Mucosa of rectum (tissue), 2 donors: ENCODE measurements around the gene CSF3R.
A peak's percentile ranks its signal among the peaks of the same experiment; 100 is the strongest.

Experiments used
- H3K27ac ChIP-seq, 2 donors: one replicate each; pipeline ENCODE4 v1.7.0; 2013; ENCODE audit warnings: inconsistent platforms in 2 of 2, low read depth in 2 of 2, low read length in 2 of 2
- H3K27me3 ChIP-seq, 2 donors: one replicate each; pipeline ENCODE4 v1.7.0; 2013; ENCODE audit warnings: low read length in 2 of 2; ENCODE audit not compliant: control insufficient read depth in 2 of 2, insufficient read depth in 2 of 2
- H3K36me3 ChIP-seq, 2 donors: one replicate each; pipeline ENCODE4 v1.7.0; 2013; ENCODE audit warnings: low read length in 2 of 2; ENCODE audit not compliant: control insufficient read depth in 2 of 2, insufficient read depth in 2 of 2
- H3K4me1 ChIP-seq, 2 donors: one replicate each; pipeline ENCODE4 v1.7.0; 2013; ENCODE audit warnings: low read length in 2 of 2, mild to moderate bottlenecking in 1 of 2; ENCODE audit not compliant: control insufficient read depth in 2 of 2, insufficient read depth in 2 of 2
- H3K4me3 ChIP-seq, 2 donors: one replicate each; pipeline ENCODE4 v1.7.0; 2013; ENCODE audit warnings: low read length in 2 of 2
- H3K9ac ChIP-seq, 2 donors: one replicate each; pipeline ENCODE4 v1.7.0; 2013; ENCODE audit warnings: low read length in 2 of 2, low read depth in 1 of 2, mild to moderate bottlenecking in 1 of 2
- H3K9me3 ChIP-seq, 2 donors: one replicate each; pipeline ENCODE4 v1.7.0; 2013; ENCODE audit warnings: low read length in 2 of 2; ENCODE audit not compliant: control insufficient read depth in 2 of 2
- donor health status: healthy.
- donor health status: Normal muscosa, but diverticular disease.

CSF3R gene

DNA sequence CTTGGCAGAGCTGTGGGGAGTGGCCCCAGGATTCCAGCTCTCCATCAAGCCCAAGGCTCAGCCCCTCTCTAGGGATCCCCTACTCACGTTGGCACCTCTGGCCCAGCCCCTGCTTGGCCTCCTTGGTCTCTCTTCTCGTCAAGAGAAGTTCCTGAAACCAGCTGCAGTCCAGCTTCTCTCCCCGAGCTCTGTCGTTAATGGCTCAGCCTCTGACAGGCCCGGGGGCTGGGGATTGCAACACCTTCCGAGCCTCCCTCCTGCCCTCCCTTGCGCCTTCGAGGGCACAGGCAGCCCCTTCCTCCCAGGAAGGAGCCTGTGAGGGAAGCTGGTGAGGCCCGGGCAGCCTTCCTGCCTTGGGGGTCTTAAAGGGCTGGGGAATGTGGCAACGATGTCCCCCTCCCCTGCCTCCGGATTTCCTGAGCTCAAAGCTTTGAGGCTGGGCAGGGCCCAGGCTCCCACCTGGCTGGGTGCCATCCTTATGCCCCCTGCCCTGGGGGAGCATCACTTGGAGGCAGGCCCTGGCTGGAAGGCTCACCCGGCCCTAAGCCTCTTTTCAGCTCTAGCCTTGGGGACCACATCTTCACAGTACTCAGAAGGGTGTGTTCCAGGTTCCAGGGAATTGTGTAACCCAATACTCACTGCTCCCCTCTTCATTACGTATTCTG, at the start of gene CSF3R:
Gene CSF3R, minus strand, starts transcription at position 190 of the 665 bp plus-strand sequence. CDS start 3,417 bp downstream, outside the sequence.
- Histone ChIP-seq H3K4me3 (peak within 1 kb of the TSS in 1 of 2 donors; percentile 31), H3K27ac (no peak within 1 kb of the TSS), H3K9ac (no peak within 1 kb of the TSS), H3K4me1 (peaks cover 0 to 3% of the 10 kb centered on the region in 2 donors), H3K9me3 (no peaks in the 10 kb centered on the region), H3K27me3 (peaks cover 2 to 3% of the 10 kb centered on the region in 2 donors), H3K36me3 (no peaks in the 10 kb centered on the region)

DNA sequence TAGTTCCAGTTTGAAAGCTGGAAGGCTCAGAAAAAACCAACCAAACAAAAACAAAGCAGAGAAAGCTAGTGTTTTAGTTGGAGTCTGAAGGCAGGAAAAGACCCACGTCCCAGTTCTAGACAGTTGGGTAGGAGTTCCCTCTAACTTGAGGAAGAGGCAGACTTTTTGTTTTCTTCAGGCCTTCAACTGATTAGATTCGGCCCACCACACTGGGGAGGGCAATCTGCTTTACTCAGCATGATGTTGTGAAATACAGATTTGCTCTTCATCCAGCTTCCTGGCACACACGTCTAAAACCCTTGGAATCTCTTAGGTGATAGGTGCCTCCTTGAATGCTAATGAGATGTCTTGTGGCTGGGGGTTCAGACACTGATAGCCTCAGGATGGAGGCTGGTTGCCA, 49.1 kb upstream of the CSF3R start:
- Histone ChIP-seq H3K9ac (no peak overlapping the region), H3K4me3 (no peak overlapping the region), H3K27ac (no peak overlapping the region), H3K9me3 (no peaks in the 10 kb centered on the region), H3K36me3 (no peaks in the 10 kb centered on the region), H3K27me3 (peaks cover 0 to 3% of the 10 kb centered on the region in 2 donors), H3K4me1 (no peaks in the 10 kb centered on the region)

- H3K4me3 ChIP-seq = no peak overlapping the region
Measured at GRCh38 chr1:36530791-36531190, 48.1 kb upstream of the CSF3R start.

GRCh38 chr1:36530261-36530660, 47.5 kb upstream of the CSF3R start:
- Histone ChIP-seq H3K9me3 (no peaks in the 10 kb centered on the region), H3K4me1 (no peaks in the 10 kb centered on the region), H3K27ac (no peak overlapping the region), H3K36me3 (no peaks in the 10 kb centered on the region), H3K4me3 (no peak overlapping the region), H3K9ac (no peak overlapping the region), H3K27me3 (peaks cover 0 to 3% of the 10 kb centered on the region in 2 donors)

More at GRCh38 chr1:36530791-36531190, 48.1 kb upstream of the CSF3R start:
- Histone ChIP-seq H3K9ac (no peak overlapping the region), H3K9me3 (no peaks in the 10 kb centered on the region), H3K4me1 (no peaks in the 10 kb centered on the region), H3K27ac (no peak overlapping the region), H3K27me3 (peaks cover 0 to 3% of the 10 kb centered on the region in 2 donors), H3K36me3 (no peaks in the 10 kb centered on the region)

DNA sequence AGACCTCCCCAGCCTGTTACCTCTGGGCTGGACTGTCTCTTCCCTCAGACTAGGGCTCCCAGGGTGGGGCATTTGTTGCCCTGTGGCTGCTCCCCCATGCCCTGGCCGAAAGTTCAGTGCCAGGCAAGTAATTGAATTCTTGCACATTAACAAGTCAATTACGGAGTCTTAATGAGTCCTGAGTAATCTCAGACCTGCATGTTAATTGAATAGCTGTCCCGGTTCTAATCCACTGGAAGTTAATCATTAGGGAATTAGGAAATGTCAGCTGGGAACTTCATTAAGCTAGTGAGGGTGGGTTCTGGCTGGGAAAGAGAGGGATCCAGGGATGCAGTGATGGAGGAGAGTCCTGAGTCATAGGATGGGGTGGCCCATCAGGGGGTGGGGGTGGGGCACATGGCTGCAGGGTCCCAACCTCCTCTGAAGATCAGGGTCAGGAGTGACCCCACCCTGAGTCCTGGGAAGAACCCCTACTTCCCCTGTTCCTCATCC, 47.1 kb upstream of the CSF3R start:
- no peaks in the 10 kb centered on the region for H3K4me1 ChIP-seq
- no peaks in the 10 kb centered on the region for H3K36me3 ChIP-seq
- peaks cover 0 to under 1% of the 10 kb centered on the region in 2 donors for H3K27me3 ChIP-seq
- H3K9ac ChIP-seq = no peak overlapping the region
- H3K4me3 ChIP-seq = no peak overlapping the region
- H3K9me3 ChIP-seq = no peaks in the 10 kb centered on the region
- no peak overlapping the region for H3K27ac ChIP-seq

GRCh38 chr1:36528361-36529349, 45.9 kb upstream of the CSF3R start:
- Histone ChIP-seq H3K9ac (no peak overlapping the region), H3K9me3 (no peaks in the 10 kb centered on the region), H3K36me3 (no peaks in the 10 kb centered on the region), H3K4me3 (no peak overlapping the region), H3K27me3 (no peaks in the 10 kb centered on the region), H3K27ac (no peak overlapping the region), H3K4me1 (no peaks in the 10 kb centered on the region)

- no peak overlapping the region for H3K9ac ChIP-seq
- H3K27me3 ChIP-seq = no peaks in the 10 kb centered on the region
- no peaks in the 10 kb centered on the region for H3K36me3 ChIP-seq
- H3K27ac ChIP-seq = no peak overlapping the region
- no peaks in the 10 kb centered on the region for H3K9me3 ChIP-seq
- no peak overlapping the region for H3K4me3 ChIP-seq
- H3K4me1 ChIP-seq = no peaks in the 10 kb centered on the region
Measured at GRCh38 chr1:36525166-36525565, 42.5 kb upstream of the CSF3R start.

DNA sequence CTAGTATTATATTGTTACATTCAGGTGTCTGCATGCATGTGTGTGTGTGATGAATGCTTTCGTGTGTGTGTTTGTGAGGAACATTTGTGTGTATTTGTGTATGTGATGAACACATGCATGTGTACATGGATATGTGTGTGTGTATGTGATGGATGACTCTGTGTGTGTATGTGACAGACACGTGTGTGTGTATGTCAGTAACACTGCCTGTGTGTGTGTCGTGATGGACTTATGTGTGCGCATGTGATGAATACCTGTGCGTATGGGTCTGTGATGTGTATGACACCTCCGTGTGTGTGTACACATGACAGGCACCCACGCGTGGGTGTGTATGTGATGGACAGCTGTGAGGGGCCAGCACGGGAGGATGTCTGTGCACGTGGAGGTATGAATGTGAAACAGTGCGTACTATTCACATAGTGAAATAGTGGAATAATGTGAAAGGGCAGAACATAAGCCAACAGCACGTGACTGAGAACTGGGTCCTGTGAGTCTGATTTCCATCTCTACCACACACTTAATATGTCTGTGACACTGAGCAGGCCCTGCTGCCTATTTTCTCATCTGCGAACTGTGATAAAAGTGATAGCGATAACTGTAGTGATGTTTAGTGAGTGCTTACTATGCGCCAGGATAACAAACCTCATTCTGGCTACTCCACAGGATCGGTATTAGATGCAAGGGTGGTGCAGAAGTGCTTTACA, 41.8 kb upstream of the CSF3R start:
- Histone ChIP-seq H3K36me3 (no peaks in the 10 kb centered on the region), H3K4me3 (no peak overlapping the region), H3K27ac (no peak overlapping the region), H3K9ac (no peak overlapping the region), H3K4me1 (no peaks in the 10 kb centered on the region), H3K9me3 (no peaks in the 10 kb centered on the region), H3K27me3 (no peaks in the 10 kb centered on the region)

- H3K9me3 ChIP-seq = no peaks in the 10 kb centered on the region
- H3K4me3 ChIP-seq = no peak overlapping the region
- H3K27me3 ChIP-seq = no peaks in the 10 kb centered on the region
- no peak overlapping the region for H3K27ac ChIP-seq
- no peaks in the 10 kb centered on the region for H3K36me3 ChIP-seq
- H3K9ac ChIP-seq = no peak overlapping the region
- H3K4me1 ChIP-seq = no peaks in the 10 kb centered on the region
Measured at GRCh38 chr1:36523850-36524249, 41.1 kb upstream of the CSF3R start.

DNA sequence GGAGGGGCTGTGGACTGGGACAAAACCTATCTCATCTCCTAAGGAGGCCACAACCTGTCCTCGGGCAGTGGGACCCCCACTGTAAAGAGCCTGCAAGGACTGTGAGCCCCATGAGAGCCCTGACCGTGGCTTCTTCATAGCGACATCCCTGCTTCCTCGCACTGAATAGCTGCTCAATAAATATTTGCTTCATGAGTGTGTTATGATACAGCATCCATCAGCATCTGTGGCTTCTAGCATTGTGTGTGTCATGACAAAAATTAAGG, 40.5 kb upstream of the CSF3R start:
- Histone ChIP-seq H3K27me3 (no peaks in the 10 kb centered on the region), H3K4me3 (no peak overlapping the region), H3K9ac (no peak overlapping the region), H3K27ac (no peak overlapping the region), H3K4me1 (no peaks in the 10 kb centered on the region), H3K36me3 (no peaks in the 10 kb centered on the region), H3K9me3 (no peaks in the 10 kb centered on the region)
